Mesenchymal stem cell (in vitro differentiated cells and primary cell): Measurements from ENCODE around the gene KIAA1671.

Experiments used
- DNase-seq: peaks from one replicate; pipeline ENCODE4 v3.0.0-alpha.2; 2013
- H2AFZ ChIP-seq: one replicate; pipeline ENCODE4 v1.6.1; 2013; ENCODE audit warnings: low read depth, mild to moderate bottlenecking, control low read depth, inconsistent platforms, low read length, moderate library complexity
- H2AK5ac ChIP-seq: 2 replicates; pipeline ENCODE4 v1.6.1; 2013; ENCODE audit warnings: low read length, moderate library complexity, mild to moderate bottlenecking, inconsistent platforms; ENCODE audit not compliant: severe bottlenecking
- H2BK120ac ChIP-seq: one replicate; pipeline ENCODE4 v1.6.1; 2013; ENCODE audit warnings: low read depth, mild to moderate bottlenecking, inconsistent platforms, low read length, moderate library complexity
- H2BK12ac ChIP-seq, 2 experiments: one replicate each; pipeline ENCODE4 v1.6.1; 2013; ENCODE audit warnings: inconsistent platforms in 2 of 2, low read length in 2 of 2, mild to moderate bottlenecking in 2 of 2, moderate library complexity in 2 of 2, control low read depth in 1 of 2
- H2BK15ac ChIP-seq: one replicate; pipeline ENCODE4 v1.6.1; 2013; ENCODE audit warnings: mild to moderate bottlenecking, low read depth, inconsistent platforms; ENCODE audit not compliant: poor library complexity, severe bottlenecking
- H2BK5ac ChIP-seq: 2 replicates; pipeline ENCODE4 v1.6.1; 2013; ENCODE audit warnings: low read depth, mild to moderate bottlenecking, low read length, control low read depth, inconsistent platforms; ENCODE audit not compliant: poor library complexity, severe bottlenecking
- H3K14ac ChIP-seq, 2 experiments: one replicate each; pipeline ENCODE4 v1.6.1; 2013; ENCODE audit warnings: inconsistent platforms in 2 of 2, low read length in 2 of 2, control low read depth in 1 of 2, mild to moderate bottlenecking in 1 of 2, moderate library complexity in 1 of 2
- H3K18ac ChIP-seq, 2 experiments: one replicate each; pipeline ENCODE4 v1.6.1; 2013; ENCODE audit warnings: inconsistent platforms in 2 of 2, low read length in 2 of 2, control low read depth in 1 of 2, low read depth in 1 of 2, mild to moderate bottlenecking in 1 of 2
- H3K23ac ChIP-seq, 2 experiments: one replicate each; pipeline ENCODE4 v1.6.1; 2013; ENCODE audit warnings: inconsistent platforms in 2 of 2, low read length in 2 of 2, mild to moderate bottlenecking in 2 of 2, moderate library complexity in 2 of 2, control low read depth in 1 of 2
- H3K27ac ChIP-seq: 2 replicates; pipeline ENCODE4 v1.5.1; 2013; ENCODE audit warnings: mild to moderate bottlenecking, moderate library complexity, low read length, control low read depth, inconsistent platforms; ENCODE audit not compliant: poor library complexity, severe bottlenecking
- H3K27me3 ChIP-seq, 2 experiments: 2 replicates each; pipeline versions ENCODE4 v1.6.1 to v1.7.0; 2013; ENCODE audit warnings: low read length in 2 of 2, mild to moderate bottlenecking in 2 of 2, moderate library complexity in 2 of 2, control low read depth in 1 of 2, inconsistent platforms in 1 of 2; ENCODE audit not compliant: control insufficient read depth in 1 of 2, insufficient read depth in 1 of 2
- H3K36me3 ChIP-seq, 2 experiments: 2 replicates each; pipeline versions ENCODE4 v1.6.1 to v1.7.0; 2013; ENCODE audit warnings: low read length in 2 of 2, control low read depth in 1 of 2, inconsistent platforms in 1 of 2, low read depth in 1 of 2, mild to moderate bottlenecking in 1 of 2; ENCODE audit not compliant: insufficient read depth in 2 of 2, control insufficient read depth in 1 of 2
- H3K4ac ChIP-seq, 2 experiments: one replicate each; pipeline ENCODE4 v1.6.1; 2013; ENCODE audit warnings: inconsistent platforms in 2 of 2, low read length in 2 of 2, mild to moderate bottlenecking in 2 of 2, moderate library complexity in 2 of 2, control low read depth in 1 of 2, low read depth in 1 of 2
- H3K4me1 ChIP-seq: 2 replicates; pipeline ENCODE4 v1.6.1; 2013; ENCODE audit warnings: low read depth, low read length, control low read depth; ENCODE audit not compliant: control insufficient read depth, insufficient read depth
- H3K4me2 ChIP-seq: 2 replicates; pipeline ENCODE4 v1.6.1; 2013; ENCODE audit warnings: low read length, mild to moderate bottlenecking, inconsistent platforms; ENCODE audit not compliant: poor library complexity, severe bottlenecking
- H3K4me3 ChIP-seq, 2 experiments: 2 replicates each; pipeline versions ENCODE4 v1.5.1 to v1.7.0; 2013; ENCODE audit warnings: low read length in 2 of 2, mild to moderate bottlenecking in 2 of 2, control low read depth in 1 of 2, low read depth in 1 of 2; ENCODE audit not compliant: insufficient read depth in 1 of 2
- H3K79me1 ChIP-seq: replicated peaks from 2 replicates; pipeline ENCODE4 v1.6.1; 2013; ENCODE audit warnings: mild to moderate bottlenecking, control low read depth, low read length, inconsistent platforms; ENCODE audit not compliant: poor library complexity, severe bottlenecking
- H3K9ac ChIP-seq: 2 replicates; pipeline ENCODE4 v1.7.0; 2013; ENCODE audit warnings: mild to moderate bottlenecking, low read length, moderate library complexity
- H3K9me3 ChIP-seq: 2 replicates; pipeline ENCODE4 v1.7.0; 2013; ENCODE audit warnings: mild to moderate bottlenecking, low read length; ENCODE audit not compliant: control insufficient read depth
- H4K8ac ChIP-seq: one replicate; pipeline ENCODE4 v1.6.1; 2013; ENCODE audit warnings: inconsistent platforms, mild to moderate bottlenecking, low read length, moderate library complexity
- H4K91ac ChIP-seq: one replicate; pipeline ENCODE4 v1.6.1; 2013; ENCODE audit warnings: mild to moderate bottlenecking, low read length, inconsistent platforms
- WGBS: methylation state at CpG from one replicate; pipeline ENCODE4 v1.1.7; 2013; ENCODE audit warnings: mixed read lengths; 5-methylcytosine and 5-hydroxymethylcytosine counted together

KIAA1671 gene

DNA sequence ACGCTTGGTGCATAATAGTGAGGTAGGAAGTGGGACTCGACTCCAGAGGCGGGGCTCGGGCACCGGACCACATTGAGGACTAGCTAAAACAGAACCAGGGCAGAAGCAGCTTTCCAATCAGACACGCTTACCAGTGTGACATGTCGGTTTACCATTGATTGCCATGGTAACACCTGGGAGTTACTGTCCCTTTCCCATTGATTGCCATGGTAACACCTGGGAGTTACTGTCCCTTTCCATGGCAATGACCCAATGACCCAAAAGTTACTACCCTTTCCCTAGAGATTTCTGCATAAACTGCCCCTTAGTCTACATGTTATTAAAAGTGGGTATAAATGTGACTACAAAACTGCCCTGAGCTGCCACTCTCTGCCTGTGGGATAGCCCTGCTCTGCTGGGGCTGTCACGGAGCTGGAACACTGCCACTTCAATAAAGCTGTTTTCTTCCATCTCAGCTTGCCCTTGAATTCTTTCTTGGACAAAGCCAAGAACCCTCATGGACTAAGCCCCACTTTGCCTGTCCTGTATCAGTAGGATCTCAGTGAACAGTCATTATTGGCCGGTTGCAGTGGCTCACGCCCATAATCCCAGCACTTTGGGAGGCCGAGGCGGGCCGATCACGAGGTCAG lies 169.7 kb downstream of the KIAA1671 start:
- H2AFZ ChIP-seq, result no peak overlapping the region
- H3K9me3 ChIP-seq, result no peaks in the 10 kb centered on the region
- no peak overlapping the region for H3K4me2 ChIP-seq
- H3K23ac ChIP-seq, result no peak overlapping the region
- no peak overlapping the region for H3K14ac ChIP-seq
- WGBS, result 96% methylated on average over 14 of the region's 14 CpGs
- no peak overlapping the region for H2BK15ac ChIP-seq
- H2BK5ac ChIP-seq, result no peak overlapping the region
- H3K27ac ChIP-seq, result no peak overlapping the region
- H3K18ac ChIP-seq, result no peak overlapping the region
- H3K4ac ChIP-seq, result no peak overlapping the region
- peaks cover 2% of the 10 kb centered on the region for H3K79me1 ChIP-seq
- H2BK12ac ChIP-seq, result no peak overlapping the region
- H4K8ac ChIP-seq, result no peak overlapping the region
- no peaks in the 10 kb centered on the region for H3K27me3 ChIP-seq
- DNase-seq, result no peak
- peaks cover 7% of the 10 kb centered on the region for H3K4me1 ChIP-seq
- H3K4me3 ChIP-seq, result no peak overlapping the region
- no peaks in the 10 kb centered on the region for H3K36me3 ChIP-seq
- H3K9ac ChIP-seq, result no peak overlapping the region
- H2BK120ac ChIP-seq, result no peak overlapping the region
- no peak overlapping the region for H2AK5ac ChIP-seq
- H4K91ac ChIP-seq, result no peak overlapping the region

DNA sequence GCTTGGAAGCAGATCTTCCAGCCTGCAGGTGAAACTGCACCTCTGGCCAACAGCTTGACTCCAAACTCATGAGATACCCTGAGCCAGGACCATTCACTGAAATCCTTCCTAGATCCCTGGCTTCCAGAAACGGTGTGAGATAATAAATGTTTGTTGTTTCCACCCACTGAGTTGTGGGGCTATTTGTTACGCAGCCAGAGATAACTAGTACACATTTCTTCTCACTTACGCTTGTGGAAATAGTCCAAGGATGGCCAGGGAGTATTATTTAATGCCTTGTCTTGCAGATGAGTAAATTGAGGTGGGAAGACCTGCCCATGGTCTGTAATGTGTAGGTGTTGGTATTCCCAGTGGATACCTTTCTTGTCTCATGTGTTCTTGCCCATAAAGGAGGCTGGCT lies 171.2 kb downstream of the KIAA1671 start:
- Histone ChIP-seq H3K27ac (no peak overlapping the region), H2BK15ac (no peak overlapping the region), H3K4ac (no peak overlapping the region), H2AFZ (no peak overlapping the region), H3K23ac (no peak overlapping the region), H3K4me2 (no peak overlapping the region), H3K4me1 (peaks cover 7% of the 10 kb centered on the region), H3K14ac (no peak overlapping the region), H2BK12ac (no peak overlapping the region), H3K18ac (no peak overlapping the region), H2AK5ac (no peak overlapping the region), H2BK120ac (no peak overlapping the region), H3K9me3 (no peaks in the 10 kb centered on the region), H3K79me1 (peaks cover 2% of the 10 kb centered on the region), H2BK5ac (no peak overlapping the region), H3K4me3 (no peak overlapping the region), H3K36me3 (no peaks in the 10 kb centered on the region), H4K8ac (no peak overlapping the region), H3K27me3 (no peaks in the 10 kb centered on the region), H4K91ac (no peak overlapping the region), H3K9ac (no peak overlapping the region)
- 90% methylated on average over 3 of the region's 3 CpGs for WGBS
- no peak for DNase-seq

- Histone ChIP-seq H3K36me3 (no peaks in the 10 kb centered on the region), H3K27ac (no peak overlapping the region), H3K4me2 (no peak overlapping the region), H3K27me3 (no peaks in the 10 kb centered on the region), H3K9ac (no peak overlapping the region), H2BK5ac (no peak overlapping the region), H3K4me3 (no peak overlapping the region), H3K79me1 (peaks cover 3% of the 10 kb centered on the region), H4K91ac (no peak overlapping the region), H2BK120ac (no peak overlapping the region), H3K23ac (no peak overlapping the region), H3K9me3 (no peaks in the 10 kb centered on the region), H4K8ac (no peak overlapping the region), H3K4me1 (no peaks in the 10 kb centered on the region), H3K14ac (no peak overlapping the region), H2BK15ac (no peak overlapping the region), H2AK5ac (no peak overlapping the region), H2AFZ (no peak overlapping the region), H3K18ac (no peak overlapping the region), H3K4ac (no peak overlapping the region), H2BK12ac (no peak overlapping the region)
- no peak for DNase-seq
- WGBS, result 93% methylated on average over 9 of the region's 9 CpGs
Measured at GRCh38 chr22:25125693-25126357, 173.3 kb downstream of the KIAA1671 start.

DNA sequence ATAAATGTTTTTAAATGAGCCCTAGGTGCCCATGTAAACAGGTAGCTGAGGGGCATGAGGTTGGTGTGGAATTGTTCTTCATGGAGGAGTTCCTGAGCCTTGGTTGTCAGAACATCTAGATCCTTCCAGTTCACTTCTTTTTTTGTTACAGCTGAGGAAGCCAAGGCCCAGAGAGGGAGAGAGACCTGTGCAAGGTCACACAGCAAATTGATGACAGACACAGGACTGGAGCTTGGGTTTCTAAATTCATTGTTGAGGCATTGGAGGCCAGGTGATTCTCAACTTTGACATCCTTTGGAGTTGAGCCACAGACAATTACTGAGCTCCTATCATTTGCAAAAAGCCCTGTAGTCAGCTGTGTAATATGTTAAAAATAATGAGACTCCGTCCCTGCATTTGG lies 174.0 kb downstream of the KIAA1671 start:
- Histone ChIP-seq H4K91ac (no peak overlapping the region), H4K8ac (no peak overlapping the region), H2BK120ac (no peak overlapping the region), H3K4ac (no peak overlapping the region), H2AK5ac (no peak overlapping the region), H3K27me3 (no peaks in the 10 kb centered on the region), H3K4me1 (no peaks in the 10 kb centered on the region), H2AFZ (no peak overlapping the region), H2BK15ac (no peak overlapping the region), H3K9me3 (no peaks in the 10 kb centered on the region), H3K4me2 (no peak overlapping the region), H3K27ac (no peak overlapping the region), H3K79me1 (peaks cover 5% of the 10 kb centered on the region), H3K23ac (no peak overlapping the region), H3K9ac (no peak overlapping the region), H3K18ac (no peak overlapping the region), H2BK5ac (no peak overlapping the region), H3K4me3 (no peak overlapping the region), H3K14ac (no peak overlapping the region), H2BK12ac (no peak overlapping the region), H3K36me3 (no peaks in the 10 kb centered on the region)
- 83% methylated on average over 1 of the region's 1 CpG for WGBS
- no peak for DNase-seq
